Measurements from ENCODE around the gene PPP2R1B. TPM values are rescaled to one million over a fixed set of nuclear protein-coding genes. Genes with fewer than 3 reads are reported as not detected.

PPP2R1B gene
- total RNA-seq, 1 donor from 2014 or later, result 38.5 TPM

DNA sequence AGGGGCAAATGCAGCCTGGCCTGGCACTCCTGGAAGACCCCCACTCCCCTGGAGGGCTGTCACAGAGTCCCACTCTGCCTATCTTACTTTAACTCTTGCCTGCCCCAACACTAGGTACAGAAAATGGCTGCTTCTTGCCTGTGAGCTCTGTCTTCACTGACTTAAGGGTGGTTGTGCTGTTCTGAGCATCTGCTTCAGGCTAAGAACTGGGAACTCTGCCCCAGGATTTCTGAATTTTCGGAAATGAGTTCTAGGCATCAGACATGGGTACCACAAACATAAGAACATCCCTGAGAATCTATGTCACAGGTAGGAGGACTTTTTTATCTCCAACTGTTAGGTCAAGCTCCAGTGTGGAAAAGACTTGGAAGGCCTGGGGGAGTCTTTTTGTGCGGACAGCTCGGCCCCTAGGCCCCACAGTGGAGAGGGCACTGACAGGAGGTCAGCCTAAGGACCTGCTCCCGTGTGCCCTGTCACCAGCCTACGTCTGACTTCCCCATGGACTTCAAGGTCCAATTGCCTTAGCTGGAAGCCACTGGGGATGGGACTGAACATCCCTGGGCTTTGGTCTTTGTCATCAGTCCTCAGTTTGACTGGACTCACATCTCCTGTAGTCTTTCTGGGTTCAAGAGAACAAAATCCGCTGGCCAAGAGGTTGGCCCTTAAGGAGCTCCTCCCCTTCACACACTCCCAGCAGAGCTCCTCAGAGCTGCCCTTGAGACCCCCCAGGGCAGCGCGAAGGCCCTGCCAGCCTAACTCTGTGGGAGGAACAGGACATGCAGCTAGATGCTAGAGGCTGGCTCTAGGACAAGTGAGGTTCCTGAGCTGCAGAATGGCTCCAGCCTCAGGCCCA lies 31.9 kb downstream of the PPP2R1B start:
- DNase-seq (ENCODE audit: low spot score), result no peak
- no peak overlapping the region for H3K27ac Mint-ChIP-seq (ENCODE audit: unreplicated experiment)
- H3K9me3 Mint-ChIP-seq (ENCODE audit: unreplicated experiment), result no peaks in the 10 kb centered on the region
- H3K36me3 Mint-ChIP-seq (ENCODE audit: low read depth, unreplicated experiment), result peaks cover 9% of the 10 kb centered on the region
- peaks cover 10% of the 10 kb centered on the region for H3K27me3 Mint-ChIP-seq (ENCODE audit: unreplicated experiment)
- TF ChIP-seq, protein P1, sequence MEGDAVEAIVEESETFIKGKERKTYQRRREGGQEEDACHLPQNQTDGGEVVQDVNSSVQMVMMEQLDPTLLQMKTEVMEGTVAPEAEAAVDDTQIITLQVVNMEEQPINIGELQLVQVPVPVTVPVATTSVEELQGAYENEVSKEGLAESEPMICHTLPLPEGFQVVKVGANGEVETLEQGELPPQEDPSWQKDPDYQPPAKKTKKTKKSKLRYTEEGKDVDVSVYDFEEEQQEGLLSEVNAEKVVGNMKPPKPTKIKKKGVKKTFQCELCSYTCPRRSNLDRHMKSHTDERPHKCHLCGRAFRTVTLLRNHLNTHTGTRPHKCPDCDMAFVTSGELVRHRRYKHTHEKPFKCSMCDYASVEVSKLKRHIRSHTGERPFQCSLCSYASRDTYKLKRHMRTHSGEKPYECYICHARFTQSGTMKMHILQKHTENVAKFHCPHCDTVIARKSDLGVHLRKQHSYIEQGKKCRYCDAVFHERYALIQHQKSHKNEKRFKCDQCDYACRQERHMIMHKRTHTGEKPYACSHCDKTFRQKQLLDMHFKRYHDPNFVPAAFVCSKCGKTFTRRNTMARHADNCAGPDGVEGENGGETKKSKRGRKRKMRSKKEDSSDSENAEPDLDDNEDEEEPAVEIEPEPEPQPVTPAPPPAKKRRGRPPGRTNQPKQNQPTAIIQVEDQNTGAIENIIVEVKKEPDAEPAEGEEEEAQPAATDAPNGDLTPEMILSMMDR (IDR thresholded peaks at IDR 0.05; ENCODE audit: unreplicated experiment), result no peak
- peaks cover 28% of the 10 kb centered on the region for H3K4me1 Mint-ChIP-seq (ENCODE audit: unreplicated experiment)
- peak overlapping the region; percentile 67 for H3K4me3 Mint-ChIP-seq (ENCODE audit: unreplicated experiment)

DNA sequence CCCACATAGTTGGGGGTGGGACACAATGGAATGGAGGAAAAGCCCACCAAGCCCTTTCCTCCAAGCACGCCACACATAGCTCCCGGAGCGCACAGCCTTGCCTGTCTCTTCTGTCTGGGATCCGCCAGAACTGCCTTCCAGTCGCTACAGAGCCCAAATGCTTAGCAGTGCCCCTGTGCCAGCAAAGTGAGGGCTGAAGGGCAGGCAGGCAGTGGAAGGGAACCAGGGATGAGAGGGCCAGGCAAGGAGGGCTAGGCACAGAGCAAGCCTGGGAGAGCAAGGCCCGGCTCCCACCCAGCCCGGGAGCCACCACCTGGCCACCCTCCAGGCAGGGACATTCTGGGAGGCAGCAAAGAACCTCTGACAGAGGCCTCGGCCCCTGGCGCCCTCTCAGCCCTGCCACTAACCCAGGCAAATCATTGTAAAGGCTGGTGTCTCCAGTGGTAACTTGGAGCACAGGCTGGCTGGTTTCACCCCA lies 32.5 kb downstream of the PPP2R1B start:
- no peak for DNase-seq (ENCODE audit: low spot score)
- Mint-ChIP-seq H3K27ac (ENCODE audit: unreplicated experiment) (no peak overlapping the region), H3K27me3 (ENCODE audit: unreplicated experiment) (peaks cover 10% of the 10 kb centered on the region), H3K4me1 (ENCODE audit: unreplicated experiment) (peaks cover 29% of the 10 kb centered on the region), H3K4me3 (ENCODE audit: unreplicated experiment) (no peak overlapping the region), H3K36me3 (ENCODE audit: low read depth, unreplicated experiment) (peaks cover 10% of the 10 kb centered on the region), H3K9me3 (ENCODE audit: unreplicated experiment) (no peaks in the 10 kb centered on the region)
- TF ChIP-seq, protein P1 (IDR thresholded peaks at IDR 0.05; ENCODE audit: unreplicated experiment), result no peak

DNA sequence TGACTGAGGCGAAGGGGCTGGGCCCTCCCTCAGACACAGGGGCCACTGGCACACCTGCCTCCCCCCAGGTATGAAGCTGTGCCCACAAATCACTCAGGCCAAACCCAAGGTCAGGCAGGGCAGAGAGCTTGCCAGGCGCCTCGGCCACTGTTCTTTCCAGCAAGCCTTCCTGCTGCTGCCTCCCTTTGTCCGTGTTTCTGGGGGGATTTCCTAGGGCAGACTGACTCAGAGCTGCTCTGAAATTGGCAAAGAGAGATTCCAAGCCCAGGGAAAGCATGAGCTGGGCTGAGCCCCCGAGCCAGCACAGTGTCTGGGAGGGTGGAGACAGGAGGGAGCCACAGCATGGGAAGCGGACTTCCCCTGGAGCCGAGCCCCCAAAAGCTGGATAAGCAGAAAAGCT lies 33.2 kb downstream of the PPP2R1B start:
- Mint-ChIP-seq H3K4me1 (ENCODE audit: unreplicated experiment) (peaks cover 28% of the 10 kb centered on the region), H3K9me3 (ENCODE audit: unreplicated experiment) (no peaks in the 10 kb centered on the region), H3K4me3 (ENCODE audit: unreplicated experiment) (no peak overlapping the region), H3K36me3 (ENCODE audit: low read depth, unreplicated experiment) (peaks cover 9% of the 10 kb centered on the region), H3K27me3 (ENCODE audit: unreplicated experiment) (peaks cover 10% of the 10 kb centered on the region), H3K27ac (ENCODE audit: unreplicated experiment) (no peak overlapping the region)
- no peak for DNase-seq (ENCODE audit: low spot score)
- TF ChIP-seq, protein P1 (IDR thresholded peaks at IDR 0.05; ENCODE audit: unreplicated experiment), result no peak

DNA sequence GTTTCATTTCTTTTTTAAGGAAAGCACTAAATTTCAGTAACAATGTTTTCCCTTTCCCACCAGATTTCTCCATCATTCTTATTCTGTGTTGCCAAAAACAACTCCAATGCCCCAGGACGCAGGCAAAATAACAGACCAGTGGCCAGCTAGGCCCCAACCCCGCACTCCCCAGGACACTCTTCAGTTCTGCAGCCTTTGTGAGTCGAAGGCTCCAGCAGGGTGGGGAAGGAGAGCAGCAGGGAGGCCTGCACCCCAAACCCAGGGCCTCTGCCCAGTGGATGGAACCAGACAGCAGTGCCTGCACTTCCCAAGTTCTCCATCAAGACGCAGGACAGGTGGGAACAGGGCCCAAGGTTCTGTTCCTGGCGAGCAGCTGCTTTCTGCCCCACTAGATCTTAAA lies 34.4 kb downstream of the PPP2R1B start:
- H3K4me1 Mint-ChIP-seq (ENCODE audit: unreplicated experiment), result peaks cover 22% of the 10 kb centered on the region
- TF ChIP-seq, protein P1 (IDR thresholded peaks at IDR 0.05; ENCODE audit: unreplicated experiment), result no peak
- DNase-seq (ENCODE audit: low spot score), result no peak
- H3K9me3 Mint-ChIP-seq (ENCODE audit: unreplicated experiment), result no peaks in the 10 kb centered on the region
- H3K4me3 Mint-ChIP-seq (ENCODE audit: unreplicated experiment), result no peak overlapping the region
- peaks cover 5% of the 10 kb centered on the region for H3K36me3 Mint-ChIP-seq (ENCODE audit: low read depth, unreplicated experiment)
- no peak overlapping the region for H3K27ac Mint-ChIP-seq (ENCODE audit: unreplicated experiment)
- peaks cover 9% of the 10 kb centered on the region for H3K27me3 Mint-ChIP-seq (ENCODE audit: unreplicated experiment)

Measured in endothelial cell (in vitro differentiated cells).